Osteoblast (primary cell): ENCODE results near the gene AIF1L. TPM values are rescaled to one million over a fixed set of nuclear protein-coding genes. Genes with fewer than 3 reads are reported as not detected.

Source experiments
- DNase-seq: peaks from one replicate; pipeline ENCODE4 v3.0.0; 2011; ENCODE audit warnings: low spot score, mixed read lengths; ENCODE audit not compliant: insufficient read length; ENCODE audit errors: missing footprints
- H2AFZ ChIP-seq: 2 replicates; pipeline ENCODE4 v1.6.0; 2011; ENCODE audit warnings: mild to moderate bottlenecking, low read length
- H3K27ac ChIP-seq: 2 replicates; pipeline ENCODE4 v1.5.1; 2011; ENCODE audit warnings: mild to moderate bottlenecking, low read depth, low read length, moderate library complexity
- H3K27me3 ChIP-seq: 2 replicates; pipeline ENCODE4 v1.6.0; 2012; ENCODE audit warnings: mild to moderate bottlenecking, control low read depth, inconsistent platforms, low read length, moderate library complexity; ENCODE audit not compliant: insufficient read depth
- H3K36me3 ChIP-seq: 2 replicates; pipeline ENCODE4 v1.5.1; 2011; ENCODE audit warnings: mild to moderate bottlenecking, low read length, control low read depth, moderate library complexity; ENCODE audit not compliant: insufficient read depth
- H3K4me1 ChIP-seq: 2 replicates; pipeline ENCODE4 v1.5.1; 2011; ENCODE audit warnings: mild to moderate bottlenecking, low read length, control low read depth, moderate library complexity; ENCODE audit not compliant: insufficient read depth
- H3K4me2 ChIP-seq: 2 replicates; pipeline ENCODE4 v1.6.0; 2011; ENCODE audit warnings: mild to moderate bottlenecking, low read length; ENCODE audit not compliant: insufficient read depth
- H3K4me3 ChIP-seq: fragments of 200-600 bp; sonication (generic); 3 replicates; pipeline ENCODE4 v1.5.1; 2012; ENCODE audit warnings: mild to moderate bottlenecking, low read length, inconsistent platforms; ENCODE audit not compliant: insufficient read depth
- H3K79me2 ChIP-seq: 2 replicates; pipeline ENCODE4 v1.6.0; 2012; ENCODE audit warnings: mild to moderate bottlenecking, low read length, control low read depth, inconsistent platforms; ENCODE audit not compliant: insufficient read depth
- H3K9me3 ChIP-seq: 2 replicates; pipeline ENCODE4 v1.5.1; 2011; ENCODE audit warnings: low read depth, low read length, control low read depth
- H4K20me1 ChIP-seq: 2 replicates; pipeline ENCODE4 v1.6.0; 2012; ENCODE audit warnings: mild to moderate bottlenecking, low read length, control low read depth; ENCODE audit not compliant: insufficient read depth
- CTCF ChIP-seq: IDR thresholded peaks from 2 replicates; pipeline ENCODE4 v1.5.1; 2011; ENCODE audit warnings: mild to moderate bottlenecking, low read depth, low read length, moderate library complexity; ENCODE audit errors: extremely low read depth
- total RNA-seq: library from RNA; depleted of rRNA; stranded (reverse); fragments of >200 nt; gene quantifications from 2 replicates; pipeline ENCODE4 v1.2.3, GENCODE V29; 2012

AIF1L gene
- total RNA-seq, 1 donor = not detected

- no peak for TF ChIP-seq CTCF
- DNase-seq = no peak
- Histone ChIP-seq H2AFZ (no peak overlapping the region), H4K20me1 (no peaks in the 10 kb centered on the region), H3K4me1 (no peaks in the 10 kb centered on the region), H3K36me3 (peaks cover 72% of the 10 kb centered on the region), H3K9me3 (no peaks in the 10 kb centered on the region), H3K4me2 (no peak overlapping the region), H3K27me3 (no peaks in the 10 kb centered on the region), H3K27ac (no peak overlapping the region), H3K4me3 (no peak overlapping the region), H3K79me2 (no peaks in the 10 kb centered on the region)
Measured at GRCh38 chr9:131140112-131140511, 43.8 kb downstream of the AIF1L start.

- Histone ChIP-seq H3K27ac (no peak overlapping the region), H3K36me3 (peaks cover 72% of the 10 kb centered on the region), H3K27me3 (no peaks in the 10 kb centered on the region), H4K20me1 (no peaks in the 10 kb centered on the region), H2AFZ (no peak overlapping the region), H3K79me2 (no peaks in the 10 kb centered on the region), H3K9me3 (no peaks in the 10 kb centered on the region), H3K4me2 (no peak overlapping the region), H3K4me1 (no peaks in the 10 kb centered on the region), H3K4me3 (no peak overlapping the region)
- TF ChIP-seq CTCF = no peak
- DNase-seq = no peak
Measured at GRCh38 chr9:131140550-131140949, 44.2 kb downstream of the AIF1L start.

GRCh38 chr9:131142160-131142559 is 45.8 kb downstream of the AIF1L start:
- no peaks in the 10 kb centered on the region for H4K20me1 ChIP-seq
- no peaks in the 10 kb centered on the region for H3K79me2 ChIP-seq
- no peak for TF ChIP-seq CTCF
- H2AFZ ChIP-seq = no peak overlapping the region
- H3K4me1 ChIP-seq = no peaks in the 10 kb centered on the region
- H3K27me3 ChIP-seq = no peaks in the 10 kb centered on the region
- no peak overlapping the region for H3K4me2 ChIP-seq
- H3K27ac ChIP-seq = no peak overlapping the region
- no peaks in the 10 kb centered on the region for H3K9me3 ChIP-seq
- DNase-seq = no peak
- H3K36me3 ChIP-seq = peaks cover 71% of the 10 kb centered on the region
- no peak overlapping the region for H3K4me3 ChIP-seq

- Histone ChIP-seq H3K79me2 (no peaks in the 10 kb centered on the region), H3K9me3 (no peaks in the 10 kb centered on the region), H3K4me2 (no peak overlapping the region), H3K27ac (no peak overlapping the region), H3K4me3 (no peak overlapping the region), H2AFZ (no peak overlapping the region), H3K27me3 (no peaks in the 10 kb centered on the region), H3K4me1 (no peaks in the 10 kb centered on the region), H3K36me3 (peaks cover 85% of the 10 kb centered on the region), H4K20me1 (peaks cover 3% of the 10 kb centered on the region)
- no peak for DNase-seq
- no peak for TF ChIP-seq CTCF
Measured at GRCh38 chr9:131144201-131144600, 47.9 kb downstream of the AIF1L start.
